ENCODE data around the gene CDK2AP2.

GRCh38 chr11:67551127-67551526 is 43.2 kb upstream of the CDK2AP2 start:
- TF ChIP-seq, protein P1, sequence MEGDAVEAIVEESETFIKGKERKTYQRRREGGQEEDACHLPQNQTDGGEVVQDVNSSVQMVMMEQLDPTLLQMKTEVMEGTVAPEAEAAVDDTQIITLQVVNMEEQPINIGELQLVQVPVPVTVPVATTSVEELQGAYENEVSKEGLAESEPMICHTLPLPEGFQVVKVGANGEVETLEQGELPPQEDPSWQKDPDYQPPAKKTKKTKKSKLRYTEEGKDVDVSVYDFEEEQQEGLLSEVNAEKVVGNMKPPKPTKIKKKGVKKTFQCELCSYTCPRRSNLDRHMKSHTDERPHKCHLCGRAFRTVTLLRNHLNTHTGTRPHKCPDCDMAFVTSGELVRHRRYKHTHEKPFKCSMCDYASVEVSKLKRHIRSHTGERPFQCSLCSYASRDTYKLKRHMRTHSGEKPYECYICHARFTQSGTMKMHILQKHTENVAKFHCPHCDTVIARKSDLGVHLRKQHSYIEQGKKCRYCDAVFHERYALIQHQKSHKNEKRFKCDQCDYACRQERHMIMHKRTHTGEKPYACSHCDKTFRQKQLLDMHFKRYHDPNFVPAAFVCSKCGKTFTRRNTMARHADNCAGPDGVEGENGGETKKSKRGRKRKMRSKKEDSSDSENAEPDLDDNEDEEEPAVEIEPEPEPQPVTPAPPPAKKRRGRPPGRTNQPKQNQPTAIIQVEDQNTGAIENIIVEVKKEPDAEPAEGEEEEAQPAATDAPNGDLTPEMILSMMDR (IDR thresholded peaks at IDR 0.05): no peak
- no peak for TF ChIP-seq POLR2A (IDR thresholded peaks at IDR 0.05)
